ENCODE measurements around the gene SHD. TPM values are rescaled to one million over a fixed set of nuclear protein-coding genes. Genes with fewer than 3 reads are reported as not detected.
A peak's percentile ranks its signal among the peaks of the same experiment; 100 is the strongest.

SHD gene
- total and polyA plus RNA-seq, 2 of the 8 experiments (the other 6 are each of a cell fraction or from before 2014, with no cell fraction given) = 5.8 to 10.7 TPM

GRCh38 chr19:4268816-4269430 is 10.1 kb upstream of the SHD start:
- no peak for TF ChIP-seq GTF2F1 (IDR thresholded peaks at IDR 0.05; ENCODE audit: borderline replicate concordance, low read depth, low read length)
- TF ChIP-seq CTCF (IDR thresholded peaks at IDR 0.05; ENCODE audit: control extremely low read depth in 1 of 3, insufficient read depth in 1 of 3, low read depth in 1 of 3, low read length in 3 of 3) = peak in 1 of 3 experiments; percentile 17; a peak in 1 of 4 replicates

More at GRCh38 chr19:4268816-4269430, 10.1 kb upstream of the SHD start:
- Histone ChIP-seq H3K56ac (replicated peaks; ENCODE audit: insufficient read length, low read depth, low read length) (no peak overlapping the region), H2BK20ac (ENCODE audit: low read length) (no peak overlapping the region), H2AFZ (ENCODE audit: low read length) (no peak overlapping the region), H2BK120ac (replicated peaks; ENCODE audit: low read depth, low read length) (no peak overlapping the region), H4K91ac (replicated peaks; ENCODE audit: insufficient read length, low read length) (no peak overlapping the region), H3K23ac (ENCODE audit: insufficient read length) (no peak overlapping the region), H3K27me3 (replicated peaks in 1 of 4; ENCODE audit: control insufficient read depth in 3 of 4, extremely low read depth in 1 of 4, insufficient read depth in 3 of 4, low read length in 3 of 4) (no peaks in the 10 kb centered on the region), H3K14ac (ENCODE audit: insufficient read length) (no peak overlapping the region), H3K23me2 (ENCODE audit: low read depth, low read length) (no peaks in the 10 kb centered on the region), H3K4me1 (replicated peaks in 1 of 4; ENCODE audit: control insufficient read depth in 3 of 4, insufficient read depth in 4 of 4, low read length in 3 of 4) (no peaks in the 10 kb centered on the region; a peak in 2 of 7 replicates), H3K4me2 (ENCODE audit: insufficient read depth in 1 of 2, low read depth in 2 of 2, low read length in 2 of 2) (no peak overlapping the region), H3K27ac (ENCODE audit: low read depth, low read length) (no peak overlapping the region), H4K20me1 (replicated peaks in 1 of 2; ENCODE audit: control insufficient read depth in 1 of 2, insufficient read depth in 2 of 2, low read length in 2 of 2) (peaks cover 2 to 3% of the 10 kb centered on the region in 2 experiments), H2BK5ac (ENCODE audit: low read depth, low read length) (no peak overlapping the region), H3K18ac (ENCODE audit: extremely low read depth, low read length) (no peak overlapping the region), H2BK15ac (ENCODE audit: low read length) (no peak overlapping the region), H3K79me1 (ENCODE audit: low read depth, low read length) (no peaks in the 10 kb centered on the region), H3K9me3 (ENCODE audit: insufficient read depth in 2 of 2, low read depth in 1 of 2, low read length in 1 of 2) (no peaks in the 10 kb centered on the region), H2AK5ac (ENCODE audit: low read depth, low read length) (no peak overlapping the region), H3K79me2 (ENCODE audit: control insufficient read depth in 1 of 2, insufficient read depth in 2 of 2, low read length in 2 of 2) (no peaks in the 10 kb centered on the region), H4K8ac (ENCODE audit: extremely low read depth, insufficient read depth, low read length) (no peak overlapping the region), H3K9ac (replicated peaks in 1 of 4; ENCODE audit: extremely low read depth in 1 of 4, low read depth in 3 of 4, low read length in 3 of 4) (no peak overlapping the region), H4K5ac (ENCODE audit: insufficient read length, low read depth, low read length) (no peak overlapping the region), H3K4ac (replicated peaks; ENCODE audit: insufficient read length, low read depth, low read length) (no peak overlapping the region), H3K36me3 (ENCODE audit: control insufficient read depth in 2 of 4, insufficient read depth in 4 of 4, low read length in 3 of 4) (peaks cover 2 to 8% (median 5%) of the 10 kb centered on the region in 4 experiments; a peak in 4 of 8 replicates), H2BK12ac (ENCODE audit: low read depth, low read length) (no peak overlapping the region), H3K4me3 (ENCODE audit: extremely low read depth in 1 of 4, insufficient read depth in 2 of 4, low read depth in 3 of 4, low read length in 4 of 4) (no peak overlapping the region)
- ChIA-PET POLR2A (ENCODE audit: partially characterized antibody) (interaction anchor here (0.5 to 5.4 kb wide), 4 partner anchors 11 to 139 kb away, joined by 3 to 36 read pairs (median 7); partner anchors contain the start of genes MPND and SHD), CTCF (ENCODE audit: partially characterized antibody) (interaction anchor here (0.5 to 14.6 kb wide), 18 partner anchors 8 to 152 kb away, joined by 3 to 311 read pairs (median 12); partner anchors contain the start of genes MPND and STAP2)
- WGBS, 2 experiments (ENCODE audit: extremely low coverage in 1 of 2, insufficient coverage in 1 of 2, insufficient read length in 1 of 2, insufficient replicate concordance in 2 of 2, low coverage in 1 of 2, low lambda C conversion rate in 2 of 2, missing lambda C conversion rate in 1 of 2) = 95% methylated on average over 13 of the region's 13 CpGs; no CpG with 5 or more reads in 1 of the 2 experiments
- no peak for DNase-seq (ENCODE audit: low read depth in 1 of 2, low spot score in 2 of 2)
- FAIRE-seq = no peak
